ENCODE results near the gene PCIF1. TPM values are rescaled to one million over a fixed set of nuclear protein-coding genes. Genes with fewer than 3 reads are reported as not detected.

The PCIF1 gene
- total RNA-seq, 1 donor = 9.1 TPM

DNA sequence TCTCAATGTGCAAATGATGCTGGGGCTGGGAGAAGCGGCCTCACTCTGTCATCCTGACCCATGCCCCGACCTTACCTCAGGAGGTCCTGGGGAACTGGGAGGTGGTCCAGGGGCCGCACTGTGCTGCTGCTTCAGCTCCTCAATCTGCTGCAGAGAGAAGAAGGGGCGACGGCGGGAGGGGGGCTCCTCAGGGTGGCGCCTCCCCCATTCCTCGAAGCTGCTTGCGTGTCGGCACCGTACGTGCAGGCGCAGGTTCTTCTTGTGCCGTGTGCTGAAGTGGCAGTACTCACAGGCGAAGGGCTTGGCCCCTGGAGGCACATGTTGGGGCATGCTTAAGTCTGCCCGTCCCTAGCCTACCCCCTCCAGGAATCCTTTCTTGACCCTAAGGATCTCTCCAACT is 24.6 kb downstream of the PCIF1 start:
- TF ChIP-seq, protein P1, sequence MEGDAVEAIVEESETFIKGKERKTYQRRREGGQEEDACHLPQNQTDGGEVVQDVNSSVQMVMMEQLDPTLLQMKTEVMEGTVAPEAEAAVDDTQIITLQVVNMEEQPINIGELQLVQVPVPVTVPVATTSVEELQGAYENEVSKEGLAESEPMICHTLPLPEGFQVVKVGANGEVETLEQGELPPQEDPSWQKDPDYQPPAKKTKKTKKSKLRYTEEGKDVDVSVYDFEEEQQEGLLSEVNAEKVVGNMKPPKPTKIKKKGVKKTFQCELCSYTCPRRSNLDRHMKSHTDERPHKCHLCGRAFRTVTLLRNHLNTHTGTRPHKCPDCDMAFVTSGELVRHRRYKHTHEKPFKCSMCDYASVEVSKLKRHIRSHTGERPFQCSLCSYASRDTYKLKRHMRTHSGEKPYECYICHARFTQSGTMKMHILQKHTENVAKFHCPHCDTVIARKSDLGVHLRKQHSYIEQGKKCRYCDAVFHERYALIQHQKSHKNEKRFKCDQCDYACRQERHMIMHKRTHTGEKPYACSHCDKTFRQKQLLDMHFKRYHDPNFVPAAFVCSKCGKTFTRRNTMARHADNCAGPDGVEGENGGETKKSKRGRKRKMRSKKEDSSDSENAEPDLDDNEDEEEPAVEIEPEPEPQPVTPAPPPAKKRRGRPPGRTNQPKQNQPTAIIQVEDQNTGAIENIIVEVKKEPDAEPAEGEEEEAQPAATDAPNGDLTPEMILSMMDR (IDR thresholded peaks at IDR 0.05; ENCODE audit: insufficient read depth, low read depth, low read length) = no peak
- H3K4me3 ChIP-seq (ENCODE audit: low read depth, low read length) = no peak overlapping the region

GRCh38 chr20:45959956-45960630 is 25.6 kb downstream of the PCIF1 start:
- no peak overlapping the region for H3K4me3 ChIP-seq (ENCODE audit: low read depth, low read length)
- DNase-seq (ENCODE audit: low read depth) = no peak
- TF ChIP-seq, protein P1 (IDR thresholded peaks at IDR 0.05; ENCODE audit: insufficient read depth, low read depth, low read length) = no peak

More for the DNA sequence above, 24.6 kb downstream of the PCIF1 start:
- DNase-seq (ENCODE audit: low read depth) = no peak

DNA sequence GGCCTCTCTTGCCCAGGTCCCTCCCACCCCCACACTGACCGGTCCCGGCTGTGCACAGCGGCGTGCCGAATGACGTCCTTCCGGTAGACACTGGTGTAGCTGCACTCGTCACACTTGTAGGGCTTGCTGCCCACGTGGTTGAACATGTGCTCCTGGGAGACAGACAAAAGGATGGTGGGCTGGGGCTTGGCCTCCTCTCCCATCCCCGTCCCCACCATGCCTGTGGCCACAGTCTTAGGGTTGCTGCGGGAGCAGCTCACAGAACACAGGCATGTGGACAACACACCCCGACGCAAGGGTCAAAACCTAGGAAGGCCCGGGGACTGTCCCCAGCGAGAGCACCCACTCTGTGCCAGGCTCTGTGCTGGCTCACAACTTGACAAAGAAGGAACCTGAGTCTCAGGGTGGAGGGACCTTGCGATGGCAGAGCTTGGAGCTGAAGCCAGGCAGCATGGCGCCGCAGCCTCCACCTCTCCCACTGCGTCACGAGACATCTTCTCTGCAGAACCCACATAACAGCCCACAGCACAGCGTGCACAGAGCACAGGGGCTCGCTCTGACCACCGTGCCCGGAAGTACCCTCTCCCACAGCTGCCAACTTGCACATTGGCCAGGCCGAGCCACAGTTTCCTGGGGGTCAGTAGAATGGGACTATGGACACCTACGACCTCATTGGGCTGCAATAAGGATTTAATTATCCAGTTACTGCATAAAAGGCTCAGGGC is 27.7 kb downstream of the PCIF1 start:
- TF ChIP-seq, protein P1 (IDR thresholded peaks at IDR 0.05; ENCODE audit: insufficient read depth, low read depth, low read length) = no peak
- no peak for DNase-seq (ENCODE audit: low read depth)
- no peak overlapping the region for H3K4me3 ChIP-seq (ENCODE audit: low read depth, low read length)

DNA sequence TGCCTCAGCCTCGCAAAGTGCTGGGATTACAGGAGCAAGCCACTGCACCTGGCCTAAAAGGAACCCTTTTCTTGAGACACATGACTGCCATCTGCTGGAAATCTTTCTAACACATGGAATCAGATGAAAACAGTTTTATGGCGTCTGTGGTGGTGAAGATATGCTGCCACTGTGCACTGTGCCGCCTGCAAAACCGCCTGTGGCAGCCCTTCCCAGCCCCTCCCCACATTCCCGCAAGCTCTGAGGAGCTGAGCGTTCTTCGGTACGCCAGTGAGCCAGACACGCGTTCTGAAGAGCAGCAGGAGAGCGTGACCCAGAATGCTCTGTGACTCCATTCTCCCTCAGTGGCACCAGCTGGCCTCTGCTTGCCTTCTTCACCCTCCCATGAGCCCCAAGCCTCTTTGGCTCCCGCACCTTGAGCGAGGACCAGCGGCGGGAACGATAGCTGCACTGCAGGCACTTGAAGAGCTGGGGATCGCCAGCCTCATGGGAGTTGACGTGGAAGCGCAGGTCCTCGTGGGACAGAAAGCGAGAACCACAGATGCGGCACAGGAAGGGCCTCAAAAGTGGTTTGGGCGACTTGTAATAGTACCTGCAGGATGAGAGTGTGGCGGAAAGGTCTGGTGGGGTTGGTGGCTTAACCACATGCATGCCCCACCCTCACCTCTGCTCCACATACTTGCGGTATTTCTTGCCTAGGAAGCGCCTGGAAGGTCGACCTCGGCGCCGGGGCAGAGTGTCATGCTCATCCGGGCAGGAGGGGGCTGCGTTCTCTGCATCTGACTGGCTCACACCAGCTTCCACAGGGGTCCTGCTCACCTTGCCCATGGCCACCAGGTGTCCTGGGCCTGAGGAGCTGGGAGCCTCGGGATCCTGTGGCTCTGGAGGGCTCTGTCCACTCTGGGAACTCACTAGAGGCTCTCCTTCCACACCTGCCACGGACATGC is 28.8 kb downstream of the PCIF1 start:
- H3K4me3 ChIP-seq (ENCODE audit: low read depth, low read length) = no peak overlapping the region

GRCh38 chr20:45964006-45964400 is 29.5 kb downstream of the PCIF1 start:
- no peak overlapping the region for H3K4me3 ChIP-seq (ENCODE audit: low read depth, low read length)
- TF ChIP-seq, protein P1 (IDR thresholded peaks at IDR 0.05; ENCODE audit: insufficient read depth, low read depth, low read length) = no peak
- no peak for DNase-seq (ENCODE audit: low read depth)

More for the DNA sequence above, 28.8 kb downstream of the PCIF1 start:
- TF ChIP-seq, protein P1 (IDR thresholded peaks at IDR 0.05; ENCODE audit: insufficient read depth, low read depth, low read length) = peak; percentile 40
- DNase-seq (ENCODE audit: low read depth) = peak; percentile 62

DNA sequence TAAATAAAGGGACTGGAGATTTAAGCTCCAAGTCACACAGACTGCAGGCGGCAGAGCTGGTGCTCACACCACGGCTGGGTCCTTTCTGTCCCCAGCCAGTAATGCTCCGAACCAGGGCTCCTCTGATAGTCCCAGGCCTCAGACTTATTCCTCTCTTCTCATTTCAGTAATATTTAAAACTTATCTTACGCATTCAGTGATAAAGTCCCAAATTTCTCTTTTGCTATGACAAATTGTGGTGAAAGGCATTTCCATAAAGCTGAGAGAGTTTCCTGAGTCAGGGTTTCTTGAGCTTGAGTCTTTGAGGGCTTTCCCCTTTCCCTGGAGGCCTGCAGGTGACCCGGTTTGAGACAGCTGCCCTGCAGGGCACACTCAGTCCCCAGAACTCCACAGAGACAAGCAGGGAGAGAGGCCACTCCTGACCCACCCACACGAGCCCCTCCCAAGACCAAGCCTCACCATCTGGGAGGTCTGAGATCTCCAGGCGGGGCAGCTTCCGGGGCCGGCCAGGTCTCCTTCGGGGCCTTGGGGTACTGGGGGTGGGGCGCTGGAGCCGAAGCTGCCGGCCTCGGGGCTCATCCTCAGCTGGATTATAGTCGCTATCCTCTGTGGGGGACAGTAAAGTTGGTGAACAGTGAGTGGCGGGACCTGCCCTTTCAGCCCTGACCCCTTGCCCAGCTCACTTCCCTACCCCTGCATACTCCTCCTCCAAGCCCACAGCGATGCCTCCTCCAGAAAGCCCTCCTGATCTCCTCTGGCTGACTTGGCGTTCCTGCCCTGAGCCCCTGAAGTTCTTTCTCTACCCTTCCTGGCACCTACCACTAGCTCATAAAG is 30.9 kb downstream of the PCIF1 start:
- H3K4me3 ChIP-seq (ENCODE audit: low read depth, low read length) = no peak overlapping the region
- DNase-seq (ENCODE audit: low read depth) = no peak
- TF ChIP-seq, protein P1 (IDR thresholded peaks at IDR 0.05; ENCODE audit: insufficient read depth, low read depth, low read length) = no peak
